ENCODE measurements around the gene RPL9. TPM values are rescaled to one million over a fixed set of nuclear protein-coding genes. Genes with fewer than 3 reads are reported as not detected.

Gene RPL9
- total and polyA plus RNA-seq, 2 of the 4 experiments (the other 2 are of a cell fraction) = 1,627 to 1,905 TPM

DNA sequence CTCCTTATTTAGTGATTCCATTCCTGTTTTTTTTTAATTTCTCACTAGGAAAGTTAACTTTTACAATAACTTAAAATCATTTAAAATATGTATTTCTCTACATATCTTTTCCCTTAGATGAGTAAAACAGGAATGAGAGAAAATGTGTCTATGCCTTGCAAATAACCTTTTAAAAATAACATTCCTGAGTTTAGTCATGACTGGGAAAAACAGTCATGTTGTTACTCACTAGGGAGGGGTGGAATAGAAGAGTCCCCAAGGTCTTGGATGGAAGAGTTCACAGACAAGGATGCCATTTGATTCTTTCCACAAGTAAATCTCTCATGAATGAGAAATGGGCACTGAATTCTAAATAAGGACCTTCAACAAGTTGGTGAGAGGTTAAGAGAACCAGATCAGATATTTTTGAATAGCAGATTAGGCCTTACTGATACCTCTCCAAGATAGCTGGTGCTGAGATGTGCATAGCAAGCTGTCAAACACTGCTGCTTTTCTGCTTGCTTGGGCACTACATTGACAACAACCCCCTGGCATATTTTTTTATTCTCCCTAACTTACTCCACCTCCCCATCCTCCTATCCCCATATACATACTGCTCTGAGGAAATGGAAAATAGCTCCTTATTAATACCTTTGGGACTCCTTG, 43.4 kb upstream of the RPL9 start:
- Histone ChIP-seq H2AFZ (replicated peaks; ENCODE audit: low read length, poor library complexity) (no peak overlapping the region), H4K91ac (ENCODE audit: insufficient read depth, low read depth, low read length) (no peak overlapping the region), H3K9ac (ENCODE audit: low read depth, low read length) (no peak overlapping the region; the same call in 1 of the 2 replicates), H2BK15ac (ENCODE audit: low read depth, low read length) (no peak overlapping the region), H3K9me1 (ENCODE audit: insufficient read depth, low read length) (no peaks in the 10 kb centered on the region), H3K79me1 (ENCODE audit: low read depth in 1 of 2, low read length in 2 of 2) (peaks cover 3 to 34% of the 10 kb centered on the region in 2 experiments), H2BK120ac (ENCODE audit: low read depth, low read length) (peak overlapping the region; percentile 16; the same call in 1 of the 2 replicates), H2BK5ac (ENCODE audit: low read depth, low read length, poor library complexity, severe bottlenecking) (peak overlapping the region; percentile 87), H4K5ac (ENCODE audit: low read depth, low read length) (no peak overlapping the region), H3K56ac (ENCODE audit: extremely low read depth, insufficient read depth, low read length) (no peak overlapping the region), H3K18ac (ENCODE audit: low read depth, low read length) (peak overlapping the region; percentile 20; the same call in 1 of the 2 replicates), H3K9me3 (ENCODE audit: control insufficient read depth, insufficient read depth, low read length) (no peaks in the 10 kb centered on the region), H3K27ac (ENCODE audit: insufficient read depth, low read length) (peak overlapping the region; percentile 45; the same call in 1 of the 2 replicates), H4K20me1 (ENCODE audit: insufficient read depth, low read length) (peaks cover 3% of the 10 kb centered on the region; the same call in 1 of the 2 replicates), H3K4me1 (ENCODE audit: control insufficient read depth, insufficient read depth, low read length) (peaks cover 3% of the 10 kb centered on the region), H4K8ac (ENCODE audit: low read depth in 2 of 2, low read length in 2 of 2) (peak overlapping the region in 1 of 2 experiments; percentile 64; a peak in 1 of 4 replicates), H3K4me3 (ENCODE audit: insufficient read depth, low read depth, low read length) (no peak overlapping the region), H3K4ac (ENCODE audit: low read depth, low read length) (peak overlapping the region; percentile 6; the same call in 1 of the 2 replicates), H3K36me3 (ENCODE audit: control insufficient read depth, insufficient read depth, low read length) (peaks cover 29% of the 10 kb centered on the region), H3K14ac (replicated peaks; ENCODE audit: low read depth, low read length) (peak overlapping the region; percentile 10; the same call in 1 of the 2 replicates), H3K27me3 (ENCODE audit: control insufficient read depth, insufficient read depth, low read length) (no peaks in the 10 kb centered on the region), H2AK5ac (ENCODE audit: low read depth, low read length) (no peak overlapping the region), H3K4me2 (ENCODE audit: low read depth, low read length) (peak overlapping the region; percentile 10; the same call in 1 of the 2 replicates), H3K23ac (ENCODE audit: low read depth, low read length) (0 out of 2 replicates have a peak overlapping the region, but pooled peaks have one; percentile 6), H2BK20ac (ENCODE audit: low read depth, low read length) (0 out of 2 replicates have a peak overlapping the region, but pooled peaks have one; percentile 5), H2AK9ac (replicated peaks; ENCODE audit: low read depth, low read length, poor library complexity) (no peak overlapping the region)
- intact Hi-C loops (cut with micrococcal nuclease) (no loop called here), in situ Hi-C loops (cut with MboI; ENCODE audit: low sequenced_read_pairs) (no loop called here), dilution Hi-C loops (cut with HindIII; ENCODE audit: low sequenced_read_pairs, unreplicated experiment) (no loop called here)
- POLR2A ChIA-PET (ENCODE audit: unreplicated experiment) = no interaction called here
- DNase-seq (peak; percentile 87), ATAC-seq (ENCODE audit: low read depth) (peak; percentile 93)
- CTCF ChIA-PET = no interaction called here
- no TSS peak for BruUV-seq (replicated peaks)
- TF ChIP-seq MXI1 (IDR thresholded peaks at IDR 0.05; ENCODE audit: borderline replicate concordance, low read depth, low read length) = no peak
- peak; percentile 37; the same call in 1 of the 2 replicates for TF ChIP-seq FOS (IDR thresholded peaks at IDR 0.05; ENCODE audit: low read depth, low read length)
- no peak for TF ChIP-seq RAD21 (IDR thresholded peaks at IDR 0.05; ENCODE audit: low read length)
- TF ChIP-seq, protein P1, sequence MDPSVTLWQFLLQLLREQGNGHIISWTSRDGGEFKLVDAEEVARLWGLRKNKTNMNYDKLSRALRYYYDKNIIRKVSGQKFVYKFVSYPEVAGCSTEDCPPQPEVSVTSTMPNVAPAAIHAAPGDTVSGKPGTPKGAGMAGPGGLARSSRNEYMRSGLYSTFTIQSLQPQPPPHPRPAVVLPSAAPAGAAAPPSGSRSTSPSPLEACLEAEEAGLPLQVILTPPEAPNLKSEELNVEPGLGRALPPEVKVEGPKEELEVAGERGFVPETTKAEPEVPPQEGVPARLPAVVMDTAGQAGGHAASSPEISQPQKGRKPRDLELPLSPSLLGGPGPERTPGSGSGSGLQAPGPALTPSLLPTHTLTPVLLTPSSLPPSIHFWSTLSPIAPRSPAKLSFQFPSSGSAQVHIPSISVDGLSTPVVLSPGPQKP (IDR thresholded peaks at IDR 0.05; ENCODE audit: borderline replicate concordance, low read depth, low read length) = no peak
- no peak for TF ChIP-seq RFX5 (IDR thresholded peaks at IDR 0.05; ENCODE audit: low read depth, low read length)
- TF ChIP-seq, protein P2, sequence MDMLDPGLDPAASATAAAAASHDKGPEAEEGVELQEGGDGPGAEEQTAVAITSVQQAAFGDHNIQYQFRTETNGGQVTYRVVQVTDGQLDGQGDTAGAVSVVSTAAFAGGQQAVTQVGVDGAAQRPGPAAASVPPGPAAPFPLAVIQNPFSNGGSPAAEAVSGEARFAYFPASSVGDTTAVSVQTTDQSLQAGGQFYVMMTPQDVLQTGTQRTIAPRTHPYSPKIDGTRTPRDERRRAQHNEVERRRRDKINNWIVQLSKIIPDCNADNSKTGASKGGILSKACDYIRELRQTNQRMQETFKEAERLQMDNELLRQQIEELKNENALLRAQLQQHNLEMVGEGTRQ (IDR thresholded peaks at IDR 0.05; ENCODE audit: low read depth, low read length) = no peak
- TF ChIP-seq POLR2A (IDR thresholded peaks at IDR 0.05; ENCODE audit: low read depth, low read length) = no peak
- TF ChIP-seq CEBPB (IDR thresholded peaks at IDR 0.05; ENCODE audit: low read depth, low read length) = no peak
- no peak for TF ChIP-seq BHLHE40 (IDR thresholded peaks at IDR 0.05; ENCODE audit: low read depth, low read length)
- no peak; the same call in 1 of the 2 replicates for TF ChIP-seq SMC3 (IDR thresholded peaks at IDR 0.05; ENCODE audit: low read depth, low read length)
- TF ChIP-seq MAZ (IDR thresholded peaks at IDR 0.05; ENCODE audit: borderline replicate concordance, low read depth, low read length) = 0 out of 2 replicates have a peak, but pooled peaks have one; percentile 41
- TF ChIP-seq RCOR1 (IDR thresholded peaks at IDR 0.05; ENCODE audit: insufficient replicate concordance, low read length) = no peak
- no peak for TF ChIP-seq NFE2L2 (IDR thresholded peaks at IDR 0.05; ENCODE audit: low read depth, low read length)
- peak; percentile 47; the same call in 1 of the 2 replicates for TF ChIP-seq MAFK (IDR thresholded peaks at IDR 0.05; ENCODE audit: low read depth, low read length)
- no peak for TF ChIP-seq CHD1 (IDR thresholded peaks at IDR 0.05; ENCODE audit: low read depth, low read length)
